Body of pancreas (tissue), 4 donors: ENCODE measurements around the gene GRM3.

Experiments
- CTCF ChIP-seq, 7 experiments: fragments of 450-650 bp in 4 of 7; fragments of 200-600 bp in 3 of 7; sonication (generic) in 3 of 7; IDR thresholded peaks; one replicate each; pipeline ENCODE4 v1.5.1; 2016 to 2019; ENCODE audit warnings: antibody characterized with exemption in 7 of 7
- POLR2A ChIP-seq, 3 donors: fragments of 450-650 bp; IDR thresholded peaks; one replicate each; pipeline ENCODE4 v1.6.1; 2016; ENCODE audit warnings: antibody characterized with exemption in 3 of 3, mild to moderate bottlenecking in 2 of 3

DNA sequence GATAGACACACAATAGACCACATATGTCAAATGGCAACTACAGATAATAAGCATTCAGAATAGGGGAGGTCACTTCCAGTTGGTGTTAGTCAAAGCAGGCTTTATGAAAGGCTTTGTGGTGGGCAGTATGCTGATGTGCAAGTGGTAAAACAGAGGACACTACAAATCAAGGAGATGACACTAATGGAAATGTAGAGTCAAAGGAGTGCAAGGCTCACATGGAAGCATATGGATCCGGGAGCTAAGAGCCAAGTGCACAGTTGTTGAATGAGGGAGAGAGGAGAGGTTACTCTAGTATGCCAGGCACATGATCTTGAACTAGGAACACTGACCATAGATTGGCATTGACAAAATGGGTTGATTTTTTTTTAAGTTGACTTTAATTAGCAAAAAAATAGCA, 62.7 kb downstream of the GRM3 start:
- TF ChIP-seq CTCF (IDR thresholded peaks at IDR 0.05) (no peak), POLR2A (IDR thresholded peaks at IDR 0.05) (no peak)
